ENCODE results near the gene CFAP45.

CFAP45 gene

GRCh38 chr1:159827549-159827948 lies 72.4 kb downstream of the CFAP45 start:
- DNase-seq (ENCODE audit: low read depth in 3 of 3), result no peak

GRCh38 chr1:159827102-159827490 lies 72.9 kb downstream of the CFAP45 start:
- DNase-seq (ENCODE audit: low read depth in 3 of 3), result no peak

GRCh38 chr1:159826441-159827101 lies 73.4 kb downstream of the CFAP45 start, which contains the start of gene SLAMF8:
SLAMF8 (plus strand) TSS chr1:159826873; CDS start chr1:159826899, 26 bp downstream.
- DNase-seq (ENCODE audit: low read depth in 3 of 3), result peak; percentile 15 to 32 (median 27)

- no peak for DNase-seq (ENCODE audit: low read depth in 3 of 3)
Measured at GRCh38 chr1:159825564-159825963, 74.4 kb downstream of the CFAP45 start.

- DNase-seq (ENCODE audit: low read depth in 3 of 3), result no peak
Measured at GRCh38 chr1:159823406-159823805, 76.6 kb downstream of the CFAP45 start.
